Smooth muscle cell of the brain vasculature (primary cell): ENCODE measurements around the gene CEP128.

Experiments
- DNase-seq: peaks from one replicate; pipeline ENCODE4 v3.0.0-alpha.2; 2012; ENCODE audit warnings: low read depth, low spot score

CEP128 gene

DNA sequence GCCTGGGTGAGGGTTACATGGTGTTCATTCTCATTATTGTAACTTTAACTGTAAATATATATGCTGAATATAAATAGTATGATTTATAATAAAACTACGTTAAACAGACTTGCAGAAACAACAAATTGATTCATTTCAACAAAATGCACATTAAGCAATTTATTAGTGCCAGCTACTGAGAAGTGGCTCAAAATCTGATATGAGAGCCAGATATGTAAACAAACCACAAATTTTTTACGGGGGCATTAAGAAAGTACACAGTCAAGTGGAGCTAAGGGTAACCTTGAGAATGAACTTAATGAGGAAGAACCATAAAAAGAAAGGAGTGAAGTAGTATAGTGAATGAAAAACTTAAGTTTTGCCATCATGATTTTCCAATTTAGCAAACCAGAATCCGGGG is 40.3 kb downstream of the CEP128 start:
- no peak for DNase-seq

DNA sequence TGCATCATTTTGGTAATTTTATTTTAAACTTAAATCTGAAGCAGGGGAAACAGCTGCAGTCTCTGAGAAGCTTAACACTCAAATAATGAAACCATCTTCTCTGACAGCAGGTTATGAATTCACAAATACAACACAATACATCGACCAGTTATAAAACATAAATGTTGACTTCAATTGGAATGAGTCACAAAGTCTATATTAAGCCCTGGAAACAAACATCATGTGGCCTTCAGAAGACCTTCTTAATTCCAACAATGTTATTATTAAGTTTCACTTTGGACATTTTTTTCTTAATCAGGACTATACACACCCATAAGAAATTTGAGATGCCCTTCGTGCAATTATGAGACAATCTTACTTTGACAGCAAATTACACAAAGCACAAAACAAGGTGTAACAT is 68.9 kb downstream of the CEP128 start:
- DNase-seq: no peak

DNA sequence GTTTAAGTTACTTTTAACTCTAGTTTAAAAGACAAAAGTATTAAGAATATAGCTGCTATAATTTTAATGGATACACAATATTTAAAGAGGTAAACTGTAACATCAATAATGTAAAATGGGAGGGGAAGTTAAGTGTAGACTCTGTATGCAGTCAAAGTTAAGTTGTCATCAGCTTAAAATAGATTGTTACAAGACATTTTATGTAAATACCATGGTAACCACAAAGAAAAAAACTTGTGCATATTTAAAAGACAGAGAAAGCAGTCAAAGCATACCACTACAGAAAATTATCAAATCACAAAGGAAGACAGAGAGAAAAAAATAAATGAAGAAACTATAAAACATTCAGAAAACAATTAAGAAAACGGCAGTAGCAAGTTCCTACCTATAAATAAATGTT is 73.3 kb downstream of the CEP128 start:
- no peak for DNase-seq

DNA sequence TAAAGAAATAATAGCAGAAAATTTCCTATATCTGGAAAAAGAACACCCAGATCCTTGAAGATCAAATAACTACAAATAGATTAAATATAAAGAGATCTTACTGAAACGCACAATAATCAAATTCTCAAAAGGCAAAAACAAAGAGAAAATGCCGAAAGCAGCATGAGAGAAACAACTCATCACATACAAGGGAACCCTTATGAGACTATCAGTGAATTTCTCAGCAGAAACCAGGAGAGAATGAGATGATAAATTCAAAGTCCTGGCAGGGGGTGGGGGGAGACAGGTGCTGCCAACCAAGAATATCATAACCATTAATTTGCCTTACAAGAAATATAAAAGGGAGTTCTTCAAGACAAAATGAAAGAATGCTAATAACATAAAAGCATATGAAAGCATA is 73.7 kb downstream of the CEP128 start:
- DNase-seq: no peak

DNA sequence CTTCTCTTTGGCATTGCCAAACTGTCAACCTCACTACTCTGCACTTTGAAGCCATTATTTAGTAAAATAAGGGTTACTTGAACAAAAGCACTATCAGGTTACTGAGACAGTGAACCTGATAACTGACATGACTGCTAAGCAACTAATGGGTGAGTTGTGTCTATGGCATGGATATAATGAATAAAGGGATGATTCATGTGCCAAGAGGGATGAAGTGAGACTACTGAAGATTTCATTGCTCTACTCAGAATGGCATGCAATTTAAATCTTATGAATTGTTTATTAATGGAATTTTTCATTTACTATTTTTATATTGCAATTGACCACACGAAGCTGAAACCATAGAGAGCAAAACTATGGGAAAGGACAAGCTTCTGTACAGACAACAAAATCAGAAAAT is 74.4 kb downstream of the CEP128 start:
- DNase-seq: no peak

DNA sequence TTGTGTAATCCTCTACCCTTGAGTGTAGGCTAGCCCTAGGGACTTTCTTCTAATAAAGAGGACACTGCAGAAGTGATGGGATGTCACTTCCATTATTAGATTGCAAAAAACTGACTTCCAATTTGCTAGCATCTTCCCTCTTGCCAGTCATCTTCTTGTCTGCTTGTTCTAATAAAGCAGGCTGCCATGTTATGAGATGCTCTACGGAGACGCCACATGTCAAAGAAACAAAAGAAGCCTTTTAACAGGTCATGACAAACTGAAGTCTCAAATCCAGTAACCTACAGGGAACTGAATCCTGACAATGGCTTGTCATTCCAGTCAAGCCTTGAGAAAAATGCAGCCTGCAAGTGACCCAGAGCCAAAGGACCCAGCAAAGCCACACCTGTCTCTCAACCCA is 76.0 kb downstream of the CEP128 start:
- DNase-seq: no peak

DNA sequence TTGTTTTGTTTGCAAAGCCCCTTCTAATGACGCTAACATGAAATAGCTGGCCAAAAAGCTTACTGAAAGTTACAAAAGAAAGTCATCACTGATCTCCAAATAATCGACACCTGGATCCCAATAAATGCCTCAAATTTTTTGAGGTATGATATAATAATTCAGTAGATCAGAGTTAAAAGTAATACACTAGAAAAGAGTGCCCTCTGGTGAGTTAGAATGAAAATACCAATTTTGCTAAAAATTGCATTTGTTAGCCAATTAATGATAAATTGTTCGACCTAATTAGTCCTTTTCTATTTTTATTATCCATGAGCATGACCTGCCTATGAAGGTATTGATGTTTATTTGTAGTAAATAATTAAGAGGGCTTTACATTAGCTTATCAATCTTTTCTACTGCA is 78.6 kb downstream of the CEP128 start:
- DNase-seq: no peak

DNA sequence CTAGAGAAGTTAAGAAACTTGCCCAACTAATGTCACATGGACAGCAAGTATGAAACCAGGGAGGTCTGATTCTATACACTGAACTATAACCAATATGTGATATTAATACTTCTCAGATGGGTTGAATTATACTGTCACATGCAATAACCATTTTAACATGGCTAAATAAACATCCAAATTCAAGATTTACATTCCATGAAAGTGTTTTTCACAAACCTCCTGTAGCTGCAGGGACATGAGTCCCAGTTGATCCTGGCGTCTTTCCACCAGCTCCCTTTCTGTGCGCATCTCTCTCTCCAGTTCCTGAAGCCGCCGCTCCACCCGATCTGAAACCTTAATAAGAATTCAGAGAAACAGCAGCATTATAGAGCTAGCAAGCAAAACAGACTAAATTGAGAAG is 79.0 kb downstream of the CEP128 start:
- DNase-seq: no peak

DNA sequence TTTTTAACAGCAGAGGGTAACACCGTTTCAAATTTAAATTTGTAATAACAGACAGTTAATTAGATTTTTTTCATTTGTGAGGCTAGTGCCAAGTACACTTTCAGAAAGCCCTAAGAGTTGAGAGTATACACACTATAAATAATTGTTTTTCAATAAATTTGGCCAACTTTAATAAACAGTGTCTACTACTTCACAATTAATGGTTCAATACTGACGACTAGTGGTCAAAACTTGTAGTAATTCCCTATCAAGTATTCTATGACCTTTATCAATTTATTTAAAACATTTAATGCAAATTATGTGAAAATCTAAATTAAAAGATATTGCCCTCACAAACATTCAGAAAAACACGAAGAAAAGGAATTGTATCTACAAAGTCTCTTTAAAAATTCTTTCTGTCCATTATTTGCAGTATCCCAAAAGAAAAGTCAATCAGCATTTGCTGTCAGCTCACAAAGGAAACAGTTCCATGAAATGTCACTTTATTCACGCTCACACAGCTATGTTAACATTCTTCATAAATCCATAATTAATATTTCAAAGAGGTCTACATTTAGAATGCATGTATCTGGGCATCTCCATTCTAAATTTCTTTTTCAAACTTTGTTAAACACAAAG is 91.2 kb downstream of the CEP128 start:
- DNase-seq: peak; percentile 47

DNA sequence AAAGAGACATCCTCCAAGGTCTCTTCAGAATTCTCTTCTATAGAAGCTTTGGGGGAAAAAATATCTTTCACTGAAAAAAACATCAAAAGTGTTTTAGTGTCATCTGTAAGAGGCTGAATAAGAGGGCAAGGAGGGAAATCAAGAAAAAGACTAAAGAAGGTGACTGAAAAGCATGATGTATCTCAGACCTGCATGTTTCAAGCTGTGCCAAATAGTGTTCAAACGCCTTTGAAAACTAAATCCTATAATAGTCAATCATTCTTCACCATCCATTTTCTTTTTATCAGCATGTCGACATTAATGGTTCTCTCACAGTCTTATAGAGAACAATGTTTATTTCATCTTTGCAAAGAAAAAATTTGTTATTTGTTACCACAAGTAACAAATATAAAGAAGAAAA is 94.5 kb downstream of the CEP128 start:
- DNase-seq: no peak

DNA sequence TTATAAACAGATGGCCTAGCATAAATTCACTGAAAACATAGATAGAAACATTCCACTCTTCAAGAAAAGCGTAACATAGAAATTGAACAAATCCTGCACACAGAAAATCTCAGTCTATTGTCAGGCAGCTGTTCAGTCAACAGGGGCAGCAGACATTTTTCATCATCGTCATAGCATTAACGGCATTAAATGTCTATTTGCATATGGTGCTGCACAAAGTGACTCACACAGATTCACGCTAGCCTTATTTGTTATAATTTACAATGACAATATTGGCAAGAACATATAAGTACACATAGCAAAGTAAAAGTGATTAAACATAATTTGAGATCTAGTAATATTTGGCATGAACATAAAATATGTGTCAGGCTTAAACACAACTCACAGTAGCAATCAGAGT is 95.7 kb downstream of the CEP128 start:
- no peak for DNase-seq

DNA sequence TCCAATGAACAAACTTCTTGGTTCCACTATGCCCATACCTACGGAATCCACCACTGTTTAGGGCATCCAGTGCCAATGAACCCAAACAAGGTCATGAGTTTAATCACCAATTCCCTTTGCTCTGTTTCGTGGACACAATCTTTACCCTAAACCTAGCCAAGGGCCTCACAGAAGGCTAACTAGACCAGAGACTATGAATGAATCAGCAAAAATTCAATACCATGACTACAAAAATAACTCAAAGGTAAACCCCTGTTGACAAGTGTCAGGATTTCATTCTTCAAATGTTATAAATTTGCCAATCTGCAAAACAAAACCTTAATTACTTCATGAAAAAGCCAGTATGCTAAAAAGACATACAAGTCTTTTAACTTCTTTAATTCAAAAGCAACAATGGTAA is 96.7 kb downstream of the CEP128 start:
- DNase-seq: no peak

DNA sequence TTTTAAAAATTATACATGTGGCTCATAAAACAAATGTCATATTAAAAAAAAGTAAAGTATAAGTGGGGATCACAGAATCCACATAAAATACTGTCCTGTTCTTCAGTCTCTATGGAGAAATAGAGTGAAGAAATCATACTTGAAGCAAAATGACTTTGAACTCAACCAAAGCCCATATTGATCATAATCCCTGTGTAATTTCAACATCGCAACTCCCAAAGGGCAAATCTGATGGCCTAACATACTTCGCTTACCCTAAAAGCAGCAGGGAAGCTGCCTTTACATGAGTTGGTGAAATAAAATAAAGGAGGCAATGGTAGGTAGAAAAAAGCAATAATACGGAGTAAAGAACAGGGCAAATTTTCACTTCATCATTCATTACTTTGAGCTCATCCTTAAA is 101.8 kb downstream of the CEP128 start:
- DNase-seq: no peak

DNA sequence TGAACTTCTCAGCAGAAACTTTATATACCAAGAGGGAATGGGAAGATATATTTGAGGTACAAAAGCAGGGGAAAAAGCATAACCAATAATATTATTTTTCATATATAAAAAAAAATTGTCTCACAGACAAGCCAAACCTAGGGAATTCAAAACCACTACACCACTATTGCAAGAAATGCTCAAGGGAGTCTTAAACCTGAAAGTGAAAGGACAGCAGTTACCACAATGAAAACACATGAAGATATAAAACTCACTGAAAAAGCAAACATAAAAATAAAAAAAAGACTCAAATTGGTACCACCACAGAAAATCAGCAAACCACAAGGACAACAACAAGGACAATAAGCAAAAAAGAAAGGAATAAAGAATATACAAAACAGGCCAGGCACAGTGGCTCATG is 131.9 kb downstream of the CEP128 start:
- no peak for DNase-seq

DNA sequence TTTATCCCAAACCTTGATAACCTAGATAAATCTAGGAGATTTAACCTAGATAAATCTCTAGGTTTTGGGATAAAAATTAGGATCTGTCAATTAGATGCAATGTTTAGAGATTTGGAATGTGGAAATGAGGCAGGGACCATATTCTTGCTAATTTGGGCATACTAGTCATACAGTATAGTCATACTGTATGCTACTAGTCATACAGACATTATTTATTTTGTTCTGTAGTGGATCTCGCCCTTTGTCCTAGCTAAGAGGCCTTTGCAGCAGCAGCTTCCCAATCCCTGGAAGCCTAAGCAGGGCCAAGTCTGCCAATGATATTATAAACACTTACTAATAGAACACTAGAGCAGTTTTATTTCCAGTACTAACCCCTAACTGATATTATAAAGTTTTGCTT is 136.4 kb downstream of the CEP128 start:
- DNase-seq: no peak

DNA sequence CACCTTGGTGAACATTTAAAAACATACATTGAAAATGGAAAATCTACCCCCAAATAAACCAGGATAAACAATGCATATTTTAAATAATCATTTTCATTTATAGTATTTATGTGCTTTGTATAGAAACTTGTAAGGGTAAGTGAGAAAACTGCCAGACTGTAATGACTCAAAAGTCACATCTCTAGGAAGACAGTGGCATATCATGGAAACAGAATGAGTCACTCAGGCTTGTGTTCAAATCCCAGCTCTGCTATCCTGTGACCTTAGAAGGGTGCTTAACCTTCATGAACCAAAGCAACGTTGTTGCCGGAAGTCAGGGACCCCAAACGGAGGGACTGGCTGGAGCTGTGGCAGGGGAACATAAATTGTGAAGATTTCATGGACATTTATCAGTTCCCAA is 142.7 kb downstream of the CEP128 start:
- DNase-seq: no peak

DNA sequence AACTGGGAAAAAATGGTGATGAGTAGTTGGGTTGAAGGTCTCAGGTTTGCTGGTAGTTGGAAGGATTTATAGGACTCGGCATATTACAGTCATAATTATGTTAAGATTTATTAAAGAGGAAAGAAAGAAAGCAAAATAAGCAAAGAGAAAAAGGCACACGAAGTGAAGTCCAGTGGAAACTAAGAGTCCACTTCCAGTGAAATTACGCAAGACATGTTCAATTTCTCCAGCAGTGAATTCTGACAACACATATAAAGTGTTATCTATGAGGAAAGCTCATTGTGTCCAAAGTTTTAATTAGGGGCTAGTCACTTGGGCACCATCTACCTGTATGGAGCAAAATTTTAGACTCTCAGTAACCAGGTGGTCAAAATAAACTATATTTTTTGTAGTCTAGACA is 143.3 kb downstream of the CEP128 start:
- no peak for DNase-seq

DNA sequence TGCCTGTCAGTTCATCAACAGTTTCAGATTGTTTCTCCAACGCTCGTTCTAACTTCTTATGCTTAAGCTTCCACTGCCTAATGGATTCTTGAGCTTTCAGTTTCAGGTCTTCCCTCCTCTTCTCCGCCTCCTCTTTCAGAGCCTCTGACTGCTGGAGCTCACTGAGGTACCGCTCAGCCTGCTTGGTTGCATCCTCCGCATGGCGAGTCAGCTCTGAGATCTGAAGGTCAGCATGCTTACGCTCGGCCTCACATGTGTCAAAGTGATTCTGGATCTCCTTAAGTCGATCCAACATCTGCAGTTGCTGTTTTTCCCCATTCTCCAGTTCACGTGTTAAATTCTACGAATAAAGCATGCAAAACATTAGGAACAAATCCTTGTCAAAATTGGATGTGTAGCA is 148.8 kb downstream of the CEP128 start:
- DNase-seq: no peak

DNA sequence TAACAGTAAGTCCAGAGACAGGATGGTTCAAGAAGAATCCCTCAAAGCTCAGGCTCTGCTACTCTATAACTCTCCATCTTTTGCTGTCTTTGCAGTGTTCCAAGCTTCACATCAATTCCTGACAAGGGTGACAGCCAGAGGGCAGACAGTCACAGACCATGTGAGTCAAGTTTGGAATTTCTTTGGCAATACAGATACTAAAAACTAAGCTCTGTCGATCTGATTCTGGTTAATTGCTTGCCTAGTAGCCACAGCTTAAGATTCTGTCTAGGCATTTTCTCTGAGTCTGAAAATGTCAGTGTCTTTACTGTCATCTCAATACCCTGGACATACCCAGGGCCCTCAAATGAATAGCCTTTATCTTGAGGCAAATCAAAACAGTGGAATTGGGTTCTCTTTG is 153.7 kb downstream of the CEP128 start:
- no peak for DNase-seq

DNA sequence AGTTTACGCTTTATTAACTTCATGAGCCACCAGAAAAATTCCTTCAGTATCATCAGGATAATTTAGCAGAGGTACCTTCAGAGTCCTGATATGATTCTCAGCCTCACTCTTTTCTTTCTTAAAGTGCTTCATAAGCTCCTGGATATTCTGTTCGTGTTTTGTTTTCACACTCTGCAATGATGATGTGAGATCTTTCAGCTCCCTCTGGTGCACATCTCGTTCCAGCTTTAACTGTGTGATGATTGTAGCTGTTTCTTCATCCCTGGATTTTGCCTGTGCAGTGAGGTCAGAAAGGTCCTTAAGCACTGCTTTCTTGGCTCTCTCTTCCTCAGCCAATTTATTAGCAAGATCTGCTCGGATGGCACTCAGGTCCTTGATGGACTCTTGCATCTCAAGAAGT is 156.7 kb downstream of the CEP128 start:
- no peak for DNase-seq

DNA sequence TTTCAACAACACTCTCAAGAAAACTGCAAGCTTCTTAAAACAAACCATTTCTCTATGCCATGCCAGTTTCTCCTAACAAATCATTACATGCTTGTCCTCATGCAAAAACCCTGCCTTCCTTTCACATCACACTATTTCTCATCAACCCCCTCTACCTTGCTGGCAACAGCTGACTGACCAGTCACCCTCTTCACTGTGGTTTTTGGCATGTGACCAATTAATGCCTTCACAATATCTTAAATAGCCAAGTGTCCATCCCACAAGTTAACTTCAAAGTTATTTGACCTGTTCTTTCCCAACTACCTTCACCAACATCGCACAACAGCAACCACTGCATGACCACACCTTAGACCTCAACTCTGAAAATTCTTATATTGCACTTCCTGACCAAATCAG is 159.6 kb downstream of the CEP128 start:
- DNase-seq: no peak

DNA sequence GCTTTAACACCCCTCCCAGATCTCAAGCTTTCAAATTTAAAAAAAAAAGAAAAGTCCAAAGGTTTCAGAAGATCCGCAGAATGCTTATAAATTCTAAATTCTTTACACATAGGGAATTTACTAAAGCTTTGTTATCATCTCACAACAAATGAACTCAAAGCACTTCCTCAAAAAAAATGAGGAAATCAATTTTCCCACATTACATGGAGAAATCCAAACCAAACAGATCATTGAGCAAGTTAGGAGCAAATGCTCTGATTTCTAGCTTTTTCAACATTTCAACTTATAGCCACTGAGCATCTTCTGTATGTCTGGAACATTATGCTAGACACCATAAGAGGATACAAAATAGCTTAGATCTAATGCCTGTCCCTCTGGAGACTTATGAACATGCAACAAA is 161.0 kb downstream of the CEP128 start:
- no peak for DNase-seq

DNA sequence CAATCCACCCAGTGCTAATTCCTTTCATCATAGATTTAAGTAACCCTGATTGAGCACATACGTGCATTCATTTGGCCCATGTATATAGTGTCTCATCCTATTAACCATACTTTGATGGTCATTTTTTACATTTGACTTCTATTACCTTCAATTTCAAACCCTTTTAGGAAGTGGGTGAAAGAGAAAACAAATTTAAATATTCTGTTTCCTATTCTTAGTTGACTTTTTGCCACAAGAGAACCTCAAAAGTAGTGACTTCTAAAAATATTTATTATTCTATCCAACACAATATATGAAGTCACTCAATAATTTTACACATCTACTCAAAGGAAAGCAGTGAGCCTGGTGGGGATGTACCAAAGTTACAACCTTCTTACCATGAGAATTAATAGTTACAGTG is 164.9 kb downstream of the CEP128 start:
- DNase-seq: no peak

DNA sequence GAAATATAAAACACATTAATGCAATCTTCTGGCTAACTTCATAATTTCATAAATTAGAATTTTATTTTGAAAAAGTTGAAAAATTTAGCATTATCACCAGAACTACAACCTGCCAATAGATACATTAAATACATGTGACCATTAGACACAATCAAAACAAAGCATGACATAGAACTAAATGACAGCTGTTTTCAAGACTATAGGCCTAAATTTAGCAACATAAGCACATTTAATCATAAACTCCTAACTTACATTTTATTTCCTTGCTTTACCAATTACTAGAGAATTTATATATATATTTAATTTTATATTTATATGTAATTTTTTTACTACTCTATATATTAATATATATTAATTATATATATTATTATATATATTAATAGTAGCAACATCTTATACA is 165.4 kb downstream of the CEP128 start:
- DNase-seq: no peak

DNA sequence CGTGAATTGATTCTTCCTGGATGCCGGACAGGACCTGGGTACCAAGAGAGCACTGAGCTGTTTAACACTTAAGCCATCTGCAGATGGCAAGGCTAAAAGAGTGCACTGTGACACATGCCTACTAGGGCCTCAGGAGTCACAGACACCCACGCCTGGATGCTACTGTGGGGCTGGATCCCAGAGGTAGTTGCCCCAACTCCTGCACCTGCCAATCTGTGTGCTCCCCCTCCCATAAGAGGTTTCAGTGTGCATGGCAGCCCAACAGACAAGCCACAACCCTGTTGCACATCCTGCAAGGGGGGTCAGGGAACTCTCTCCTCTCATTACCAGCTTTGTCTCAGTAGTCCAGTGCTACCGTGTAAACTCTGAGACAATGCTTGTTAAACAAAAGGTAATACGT is 169.0 kb downstream of the CEP128 start:
- no peak for DNase-seq
